Esophagus squamous epithelium (tissue), 5 donors: ENCODE measurements around the gene NUP188. TPM values are rescaled to one million over a fixed set of nuclear protein-coding genes. Genes with fewer than 3 reads are reported as not detected.
"Not testable (repeated sequence)": the region's sequence is repeated elsewhere in the genome, so short reads cannot be mapped to it uniquely, and the experiment has no call there.

Source experiments
- DNase-seq: peaks from one replicate; lab custom pipeline; 2025; lab: John Stamatoyannopoulos, UW
- H3K27ac ChIP-seq, 4 donors: fragments of 200-600 bp; sonication (generic); one replicate each; pipeline ENCODE4 v1.5.1; 2016 to 2019; ENCODE audit warnings: mild to moderate bottlenecking in 1 of 4
- H3K27me3 ChIP-seq, 4 donors: fragments of 200-600 bp; sonication (generic); 1 replicate in 3 of 4; 2 replicates in 1 of 4; pipeline versions ENCODE4 v1.5.1 to v1.6.0; 2017 to 2021; ENCODE audit warnings: antibody characterized with exemption in 1 of 4
- H3K36me3 ChIP-seq, 3 donors: fragments of 200-600 bp; sonication (generic); one replicate each; pipeline ENCODE4 v1.5.1; 2016 to 2019
- H3K4me1 ChIP-seq, 3 donors: fragments of 200-600 bp; sonication (generic); one replicate each; pipeline ENCODE4 v1.5.1; 2017 to 2019
- H3K4me3 ChIP-seq, 4 donors: fragments of 200-600 bp; sonication (generic); 1 replicate in 3 of 4; 2 replicates in 1 of 4; pipeline ENCODE4 v1.5.1; 2016 to 2019; ENCODE audit warnings: mild to moderate bottlenecking in 2 of 4, moderate library complexity in 1 of 4
- H3K9me3 ChIP-seq, 3 donors: fragments of 200-600 bp; sonication (generic); one replicate each; pipeline ENCODE4 v1.5.1; 2016 to 2019
- CTCF ChIP-seq, 6 experiments: fragments of 450-650 bp in 4 of 6; fragments of 200-600 bp in 2 of 6; sonication (generic) in 2 of 6; IDR thresholded peaks; one replicate each; pipeline ENCODE4 v1.5.1; 2016 to 2019; ENCODE audit warnings: antibody characterized with exemption in 6 of 6, mild to moderate bottlenecking in 4 of 6, moderate library complexity in 4 of 6
- POLR2A ChIP-seq, 4 donors: fragments of 450-650 bp; IDR thresholded peaks; one replicate each; pipeline ENCODE4 v1.6.1; 2017; ENCODE audit warnings: antibody characterized with exemption in 4 of 4, mild to moderate bottlenecking in 4 of 4, moderate library complexity in 3 of 4
- WGBS, 2 donors: methylation state at CpG; one replicate each; pipeline ENCODE4 v1.1.5; 2018; 5-methylcytosine and 5-hydroxymethylcytosine counted together
- intact Hi-C: fragments of 100-400 bp; cut with DNase I; formaldehyde crosslinking; loops from one replicate; pipeline ENCODE4 v1.15.0; 2022
- total RNA-seq, 4 donors: library from RNA; depleted of rRNA; stranded (reverse); fragments of >200 nt; gene quantifications; one replicate each; pipeline ENCODE4 v1.1.0, GENCODE V29; 2016
- donor health status: DM: yes; HTN: yes; CAD: no.

The NUP188 gene
- total RNA-seq, 4 donors from 2014 or later, result 61.0 to 78.6 (median 67.1) TPM

DNA sequence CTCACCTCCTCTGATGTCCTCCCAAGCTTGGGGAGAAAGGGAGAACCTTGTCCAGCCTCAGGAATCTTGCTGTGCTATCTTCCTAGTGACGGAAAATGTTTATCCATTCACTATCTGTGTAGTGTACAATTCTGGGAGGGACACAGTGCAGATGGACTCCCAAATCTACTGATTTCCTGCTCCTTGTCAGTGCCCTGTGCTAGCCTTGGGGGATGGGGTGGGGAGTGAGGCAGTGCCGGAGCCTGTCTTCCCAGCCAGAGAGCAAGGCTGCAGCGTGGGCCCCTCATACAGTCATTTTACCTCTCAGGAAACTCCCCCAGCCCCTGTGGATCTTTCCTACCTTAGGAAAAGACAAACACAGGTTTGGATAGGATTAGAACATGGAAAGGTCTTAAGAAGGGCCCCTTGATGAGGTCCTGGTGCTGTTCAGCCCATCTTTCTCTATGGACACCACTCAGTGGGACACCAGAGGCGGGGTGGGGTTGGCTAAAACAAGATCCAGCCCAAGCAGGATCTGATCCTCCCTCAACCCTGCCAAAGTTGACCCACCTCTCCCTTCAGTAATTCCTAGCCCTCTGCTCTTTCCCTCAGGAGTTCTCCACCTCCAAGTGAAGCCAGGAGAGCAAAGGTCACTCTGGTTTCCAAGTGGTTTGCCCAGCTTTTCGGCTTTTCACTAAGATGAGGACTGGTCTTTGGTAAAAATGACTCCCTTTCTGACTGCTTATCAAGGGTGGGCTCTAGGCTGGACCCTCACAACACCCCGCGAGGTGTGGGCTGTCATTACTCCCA, 3.5 kb upstream of the NUP188 start:
- Histone ChIP-seq H3K4me3 (no peak overlapping the region), H3K27me3 (no peaks in the 10 kb centered on the region), H3K27ac (peak overlapping the region in 3 of 4 donors; percentile 44 to 62 (median 58)), H3K36me3 (peaks cover 0 to 54% (median 0%) of the 10 kb centered on the region in 3 donors), H3K9me3 (no peaks in the 10 kb centered on the region), H3K4me1 (peaks cover 9 to 80% (median 37%) of the 10 kb centered on the region in 3 donors)
- TF ChIP-seq POLR2A (IDR thresholded peaks at IDR 0.05), result no peak
- no peak for TF ChIP-seq CTCF (IDR thresholded peaks at IDR 0.05)
- no peak for DNase-seq
- intact Hi-C loops, result no loop called here
- WGBS, 2 donors, result 89 to 100% methylated on average over 3 to 4 of the region's 7 CpGs

GRCh38 chr9:128944966-128945365, 2.5 kb upstream of the NUP188 start:
- H3K27me3 ChIP-seq, DNase-seq, H3K4me3 ChIP-seq, H3K27ac ChIP-seq, H3K9me3 ChIP-seq, intact Hi-C loops: not testable (repeated sequence)
- H3K4me1 ChIP-seq, result peaks cover 9 to 85% (median 38%) of the 10 kb centered on the region in 3 donors
- WGBS, 2 donors, result 85 to 100% methylated on average over 1 to 5 of the region's 7 CpGs
- peaks cover 0 to 61% (median 0%) of the 10 kb centered on the region in 3 donors for H3K36me3 ChIP-seq

DNA sequence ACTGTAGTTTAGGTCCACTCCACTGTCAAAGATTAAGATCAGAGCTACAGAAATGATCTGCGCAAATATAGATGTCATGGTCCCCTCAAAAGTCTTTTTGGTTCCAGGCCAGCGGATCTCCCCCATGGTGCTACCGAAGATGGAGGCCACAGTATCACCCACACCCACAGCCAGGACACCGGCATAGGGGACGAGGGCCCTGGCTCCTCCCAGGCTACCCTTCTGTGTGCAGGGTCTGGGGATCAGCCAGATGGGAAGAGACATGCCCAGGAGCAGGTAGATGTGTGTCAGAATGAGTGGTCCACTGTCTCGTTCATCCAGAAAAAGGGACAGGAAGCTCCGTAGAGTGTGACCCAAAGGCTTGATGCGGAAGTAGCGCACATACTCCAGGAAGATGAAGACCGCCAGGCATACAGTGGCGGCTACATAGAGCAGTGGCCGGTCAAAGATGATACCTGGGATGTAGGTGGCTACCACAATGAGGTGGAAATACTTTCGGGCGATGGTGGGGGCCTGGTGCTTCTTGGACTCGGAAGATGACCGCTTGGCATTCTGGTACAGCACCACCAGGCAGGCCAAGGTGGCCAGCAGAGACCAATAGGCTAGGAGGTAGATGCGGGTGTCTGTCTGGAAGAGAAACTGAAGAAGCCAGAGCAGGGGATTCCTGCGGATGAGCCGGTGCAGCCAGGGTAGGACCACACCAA, 1.5 kb upstream of the NUP188 start:
- peak overlapping the region in 1 of 4 donors; percentile 81 for H3K4me3 ChIP-seq
- H3K27ac ChIP-seq, result peak overlapping the region in 1 of 4 donors; percentile 95
- no peak for DNase-seq
- TF ChIP-seq POLR2A (IDR thresholded peaks at IDR 0.05) (no peak), CTCF (IDR thresholded peaks at IDR 0.05) (no peak)
- no peaks in the 10 kb centered on the region for H3K27me3 ChIP-seq
- intact Hi-C loops, result no loop called here
- 90 to 96% methylated on average over 13 to 17 of the region's 19 CpGs for WGBS, 2 donors
- peaks cover 0 to 69% (median 0%) of the 10 kb centered on the region in 3 donors for H3K36me3 ChIP-seq
- no peaks in the 10 kb centered on the region for H3K9me3 ChIP-seq
- peaks cover 9 to 82% (median 38%) of the 10 kb centered on the region in 3 donors for H3K4me1 ChIP-seq

GRCh38 chr9:128946571-128947276, 775 bp upstream of the NUP188 start:
- intact Hi-C loops, result no loop called here
- WGBS, 2 donors, result 14 to 23% methylated on average over 15 to 21 of the region's 30 CpGs
- Histone ChIP-seq H3K27ac (peak overlapping the region; percentile 95 to 98 (median 97)), H3K27me3 (no peaks in the 10 kb centered on the region), H3K9me3 (no peaks in the 10 kb centered on the region), H3K36me3 (peaks cover 0 to 68% (median 0%) of the 10 kb centered on the region in 3 donors), H3K4me1 (peaks cover 9 to 74% (median 33%) of the 10 kb centered on the region in 3 donors), H3K4me3 (peak overlapping the region; percentile 75 to 98 (median 88))
- TF ChIP-seq CTCF (IDR thresholded peaks at IDR 0.05) (no peak), POLR2A (IDR thresholded peaks at IDR 0.05) (no peak)
- no peak for DNase-seq

GRCh38 chr9:128947277-128947526, 297 bp upstream of the NUP188 start:
- DNase-seq, result no peak
- Histone ChIP-seq H3K4me1 (peaks cover 9 to 69% (median 32%) of the 10 kb centered on the region in 3 donors), H3K27ac (peak overlapping the region; percentile 95 to 98 (median 97)), H3K27me3 (no peaks in the 10 kb centered on the region), H3K36me3 (peaks cover 0 to 67% (median 0%) of the 10 kb centered on the region in 3 donors), H3K9me3 (no peaks in the 10 kb centered on the region), H3K4me3 (peak overlapping the region; percentile 75 to 98 (median 88))
- TF ChIP-seq CTCF (IDR thresholded peaks at IDR 0.05) (no peak), POLR2A (IDR thresholded peaks at IDR 0.05) (no peak)
- 0% methylated on average over 1 of the region's 20 CpGs; no CpG with 5 or more reads in 1 of the 2 donors for WGBS, 2 donors
- intact Hi-C loops, result no loop called here

- H3K9me3 ChIP-seq, H3K4me1 ChIP-seq, DNase-seq, H3K4me3 ChIP-seq, H3K27ac ChIP-seq, intact Hi-C loops, H3K27me3 ChIP-seq: not testable (repeated sequence)
- H3K36me3 ChIP-seq, result peaks cover 7 to 100% (median 40%) of the 10 kb centered on the region in 3 donors
- WGBS, 2 donors, result 93 to 96% methylated on average over 9 of the region's 9 CpGs
Observed at GRCh38 chr9:128961403-128961802, 13.9 kb downstream of the NUP188 start.
